AG04450 (cell line): ENCODE measurements around the gene HOXA4. TPM values are rescaled to one million over a fixed set of nuclear protein-coding genes. Genes with fewer than 3 reads are reported as not detected.

Source experiments
- CTCF ChIA-PET: fragments of 300-600, 350-600 bp; formaldehyde crosslinking; extraction: SDS; loops from one replicate; lab custom pipeline; 2022; ENCODE audit warnings: antibody characterized with exemption, inconsistent platforms; lab: Charles Lee
- POLR2A ChIA-PET: fragments of 350-600 bp; formaldehyde crosslinking; extraction: SDS; loops from one replicate; lab custom pipeline; 2021; ENCODE audit warnings: antibody characterized with exemption, inconsistent platforms; lab: Yijun Ruan, JAX
- DNase-seq: peaks from one replicate; pipeline ENCODE4 v3.0.0-alpha.2; 2011; ENCODE audit warnings: low read depth, low spot score
- H3K27ac ChIP-seq: one replicate; pipeline ENCODE4 v1.5.1; 2012; ENCODE audit warnings: low read depth, low read length, control low read depth
- H3K27me3 ChIP-seq: one replicate; pipeline ENCODE4 v1.6.0; 2012; ENCODE audit warnings: low read length; ENCODE audit not compliant: control insufficient read depth, insufficient read depth
- H3K4me3 ChIP-seq: 2 replicates; pipeline ENCODE4 v1.5.1; 2011; ENCODE audit warnings: mild to moderate bottlenecking, low read depth, low read length, control low read depth
- H3K9me3 ChIP-seq: 2 replicates; pipeline ENCODE4 v1.5.1; 2012; ENCODE audit warnings: low read length; ENCODE audit not compliant: control insufficient read depth, insufficient read depth
- polyA plus RNA-seq: library from polyadenylated mRNA; depleted of rRNA; stranded (reverse); fragments of >200 nt; gene quantifications from 2 replicates; pipeline ENCODE4 v1.2.3, GENCODE V29; 2011
- TF ChIP-seq, protein P1 (sequence below): IDR thresholded peaks from 2 replicates; pipeline ENCODE4 v1.5.1; 2011; ENCODE audit warnings: low read depth, low read length, control low read depth, inconsistent platforms

The HOXA4 gene
- polyA plus RNA-seq, 1 experiment: 5.8 TPM

DNA sequence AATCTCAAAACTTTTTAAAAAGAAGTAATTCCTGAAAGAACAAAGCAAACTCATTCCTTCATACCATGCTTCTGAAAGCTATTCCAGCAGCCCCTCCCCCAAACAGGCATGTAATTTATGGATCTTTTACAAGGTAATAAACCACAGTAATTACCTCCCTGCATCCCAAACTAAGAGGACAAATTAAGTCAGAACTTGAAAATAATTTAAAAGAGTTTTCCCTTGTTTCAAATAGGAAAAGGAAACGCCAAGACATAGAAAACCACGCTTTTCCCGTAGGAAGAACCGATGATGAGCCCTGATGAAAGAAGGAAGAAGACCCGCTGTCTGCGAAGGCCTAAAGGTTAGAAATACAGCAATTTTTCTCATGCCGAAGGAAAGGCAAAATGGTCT, 8.9 kb downstream of the HOXA4 start:
- Histone ChIP-seq H3K9me3 (no peaks in the 10 kb centered on the region), H3K4me3 (peak overlapping the region; percentile 60), H3K27me3 (no peaks in the 10 kb centered on the region), H3K27ac (peak overlapping the region; percentile 94)
- ChIA-PET POLR2A (interaction anchor here (0.8 to 5.2 kb wide), 5 partner anchors 11 to 434 kb away, joined by 3 to 42 read pairs (median 7); partner anchors contain the start of genes HOXA1 and SKAP2), CTCF (interaction anchor here (0.6 to 3.1 kb wide), 2 partner anchors 22 to 265 kb away, joined by 3 to 16 read pairs; partner anchors contain the start of gene HOXA5)
- no peak for DNase-seq
- TF ChIP-seq, protein P1, sequence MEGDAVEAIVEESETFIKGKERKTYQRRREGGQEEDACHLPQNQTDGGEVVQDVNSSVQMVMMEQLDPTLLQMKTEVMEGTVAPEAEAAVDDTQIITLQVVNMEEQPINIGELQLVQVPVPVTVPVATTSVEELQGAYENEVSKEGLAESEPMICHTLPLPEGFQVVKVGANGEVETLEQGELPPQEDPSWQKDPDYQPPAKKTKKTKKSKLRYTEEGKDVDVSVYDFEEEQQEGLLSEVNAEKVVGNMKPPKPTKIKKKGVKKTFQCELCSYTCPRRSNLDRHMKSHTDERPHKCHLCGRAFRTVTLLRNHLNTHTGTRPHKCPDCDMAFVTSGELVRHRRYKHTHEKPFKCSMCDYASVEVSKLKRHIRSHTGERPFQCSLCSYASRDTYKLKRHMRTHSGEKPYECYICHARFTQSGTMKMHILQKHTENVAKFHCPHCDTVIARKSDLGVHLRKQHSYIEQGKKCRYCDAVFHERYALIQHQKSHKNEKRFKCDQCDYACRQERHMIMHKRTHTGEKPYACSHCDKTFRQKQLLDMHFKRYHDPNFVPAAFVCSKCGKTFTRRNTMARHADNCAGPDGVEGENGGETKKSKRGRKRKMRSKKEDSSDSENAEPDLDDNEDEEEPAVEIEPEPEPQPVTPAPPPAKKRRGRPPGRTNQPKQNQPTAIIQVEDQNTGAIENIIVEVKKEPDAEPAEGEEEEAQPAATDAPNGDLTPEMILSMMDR: no peak

DNA sequence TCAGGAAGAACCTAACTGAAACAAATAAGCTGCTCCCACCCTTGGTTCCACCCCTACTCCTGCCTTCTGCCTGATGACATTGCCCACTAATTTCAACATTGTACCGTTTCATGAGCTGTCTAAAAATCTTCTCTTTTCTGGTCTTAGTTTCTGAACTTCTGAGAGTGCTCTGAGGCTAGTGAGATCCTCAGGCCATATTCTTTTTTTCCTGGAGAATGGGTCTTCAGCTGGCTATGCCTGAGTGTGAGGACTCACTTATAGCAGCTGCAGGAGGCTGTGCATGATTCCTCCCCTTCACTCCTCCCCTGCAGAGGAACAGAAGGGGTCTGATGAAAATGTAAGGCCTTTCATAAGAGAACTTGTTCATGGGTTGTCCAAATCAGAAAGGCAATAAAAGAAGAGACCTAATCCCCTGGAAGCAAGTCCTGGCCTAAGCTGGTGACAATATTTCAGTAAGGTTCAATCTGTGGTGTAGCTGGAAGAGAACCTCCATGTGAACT, 11.1 kb downstream of the HOXA4 start:
- no peak for DNase-seq
- TF ChIP-seq, protein P1: no peak
- POLR2A ChIA-PET: interaction anchor here (0.8 to 5.2 kb wide), 6 partner anchors 9 to 32 kb away, joined by 3 to 42 read pairs (median 8); partner anchors contain the start of genes HOXA1, HOXA4 and HOXA5
- CTCF ChIA-PET: interaction anchor here (0.6 to 3.1 kb wide), 6 partner anchors 12 to 265 kb away, joined by 3 to 16 read pairs (median 5); partner anchors contain the start of genes HOXA4 and HOXA5
- H3K9me3 ChIP-seq: no peaks in the 10 kb centered on the region
- H3K27me3 ChIP-seq: no peaks in the 10 kb centered on the region
- no peak overlapping the region for H3K4me3 ChIP-seq
- peak overlapping the region; percentile 31 for H3K27ac ChIP-seq

DNA sequence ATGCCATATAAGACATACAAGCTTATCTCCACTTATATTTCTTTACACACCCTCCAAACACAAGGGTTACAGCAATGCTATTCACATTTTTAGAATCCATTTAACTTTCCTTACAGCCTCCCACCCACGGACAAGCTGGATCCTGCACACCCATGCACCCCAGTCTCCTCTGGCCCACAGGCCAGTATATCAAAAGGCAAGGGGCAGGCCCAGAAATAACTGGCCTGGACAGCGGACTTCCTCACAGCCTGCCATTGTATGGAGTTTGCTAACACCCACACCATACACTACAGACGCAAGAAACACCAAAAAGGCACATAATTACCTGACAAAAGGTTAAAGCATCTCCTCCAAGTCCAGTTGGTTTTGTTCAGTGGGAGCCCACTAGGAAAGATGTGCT, 12.0 kb downstream of the HOXA4 start:
- ChIA-PET CTCF (interaction anchor here (0.7 to 1.2 kb wide), 2 partner anchors 14 to 33 kb away, joined by 3 read pairs; no protein-coding TSS in a partner anchor), POLR2A (interaction anchor here (0.6 to 5.2 kb wide), 11 partner anchors 10 to 919 kb away, joined by 3 to 42 read pairs (median 5); partner anchors contain the start of genes HNRNPA2B1, HOXA1 and HOXA5)
- no peak for DNase-seq
- H3K27me3 ChIP-seq: no peaks in the 10 kb centered on the region
- H3K9me3 ChIP-seq: no peaks in the 10 kb centered on the region
- peak overlapping the region; percentile 92 for H3K27ac ChIP-seq
- peak overlapping the region; percentile 84 for H3K4me3 ChIP-seq
- TF ChIP-seq, protein P1: no peak

DNA sequence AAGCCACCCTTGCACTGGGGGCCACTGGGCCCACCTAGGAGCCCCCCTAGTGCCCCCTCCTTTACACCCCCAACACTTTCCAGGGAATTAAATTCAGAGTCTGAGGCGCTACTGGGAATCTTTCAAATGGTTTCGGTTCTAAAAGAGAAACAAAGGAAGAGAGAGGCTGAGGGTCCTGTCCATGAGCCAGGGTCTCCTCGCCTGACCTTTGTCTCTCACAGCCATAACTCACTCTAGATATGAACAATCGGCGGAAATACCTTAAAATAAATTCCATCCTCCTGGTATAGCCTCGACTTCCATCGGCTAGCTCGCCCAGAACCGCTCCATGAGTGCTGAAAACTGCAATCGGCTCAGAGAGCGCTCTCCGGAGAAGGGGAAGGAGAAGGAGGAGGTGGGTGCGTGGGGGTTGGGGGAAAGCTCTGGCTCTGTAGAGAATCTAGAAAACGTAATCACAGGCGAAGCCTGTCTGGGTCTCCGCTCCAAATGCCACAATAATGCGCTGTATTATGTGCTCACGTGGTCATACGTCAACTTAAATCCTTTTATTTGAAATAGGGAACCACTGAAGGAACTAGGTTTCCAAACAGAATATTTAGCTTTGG, 12.6 kb downstream of the HOXA4 start:
- peak; percentile 92 for DNase-seq
- H3K27me3 ChIP-seq: no peaks in the 10 kb centered on the region
- CTCF ChIA-PET: interaction anchor here (0.6 to 1.2 kb wide), 4 partner anchors 13 to 261 kb away, joined by 3 to 4 read pairs (median 3); no protein-coding TSS in a partner anchor
- H3K9me3 ChIP-seq: no peaks in the 10 kb centered on the region
- peak overlapping the region; percentile 92 for H3K27ac ChIP-seq
- POLR2A ChIA-PET: interaction anchor here (0.6 to 5.2 kb wide), 11 partner anchors 10 to 918 kb away, joined by 3 to 42 read pairs (median 5); partner anchors contain the start of genes HNRNPA2B1, HOXA1 and HOXA5
- H3K4me3 ChIP-seq: peak overlapping the region; percentile 84
- TF ChIP-seq, protein P1: no peak
